WERI-Rb-1 (cell line): Measurements from ENCODE around the gene MAP3K10.

Source experiments
- DNase-seq: peaks from one replicate; pipeline ENCODE4 v3.0.0-alpha.2; 2020
- H3K27ac ChIP-seq: fragments of 250-450 bp; sonication (Bioruptor Pico); 2 replicates; pipeline ENCODE4 v1.5.1; 2020; ENCODE audit warnings: mild to moderate bottlenecking, moderate library complexity
- H3K27me3 ChIP-seq: fragments of 250-450 bp; sonication (Bioruptor Pico); 2 replicates; pipeline ENCODE4 v1.5.1; 2021; ENCODE audit warnings: mild to moderate bottlenecking, low read depth, moderate library complexity; ENCODE audit not compliant: insufficient read depth, severe bottlenecking
- H3K36me3 ChIP-seq: fragments of 250-450 bp; sonication (Bioruptor Pico); 2 replicates; pipeline ENCODE4 v1.5.1; 2020; ENCODE audit warnings: mild to moderate bottlenecking, moderate library complexity
- H3K4me3 ChIP-seq: 2 replicates; pipeline ENCODE4 v1.5.1; 2011; ENCODE audit warnings: low read depth, mild to moderate bottlenecking, control low read depth, low read length
- H3K9me3 ChIP-seq: fragments of 250-450 bp; sonication (Bioruptor Pico); 2 replicates; pipeline ENCODE4 v1.5.1; 2021; ENCODE audit warnings: mild to moderate bottlenecking, moderate library complexity; ENCODE audit not compliant: severe bottlenecking
- TF ChIP-seq, protein P1 (sequence below): IDR thresholded peaks from 2 replicates; pipeline ENCODE4 v1.5.1; 2011; ENCODE audit warnings: low read depth, mild to moderate bottlenecking, control low read depth, inconsistent platforms, low read length

Gene MAP3K10

DNA sequence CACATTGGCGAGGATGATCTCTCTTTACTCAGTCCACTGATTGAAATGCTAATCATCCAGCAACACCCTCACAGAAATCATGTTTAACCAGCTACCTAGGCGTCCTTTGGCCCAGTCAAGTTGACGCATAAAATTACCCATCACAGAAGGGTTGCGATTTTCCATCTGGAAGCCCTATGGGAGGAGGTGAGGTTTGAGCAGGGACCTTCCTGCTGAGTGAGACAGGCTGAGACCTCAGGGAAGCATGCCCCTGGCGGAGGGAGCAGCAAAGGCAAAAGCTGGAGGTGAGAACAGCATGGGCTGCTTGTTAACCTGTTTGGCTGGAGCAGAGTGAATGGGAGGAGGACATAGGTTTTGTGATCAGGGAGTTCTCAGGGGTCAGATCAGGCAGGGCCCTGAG is 19.7 kb downstream of the MAP3K10 start:
- Histone ChIP-seq H3K4me3 (no peak overlapping the region), H3K36me3 (peaks cover 6% of the 10 kb centered on the region; the same call in 1 of the 2 replicates), H3K9me3 (no peaks in the 10 kb centered on the region), H3K27me3 (peaks cover 3% of the 10 kb centered on the region), H3K27ac (no peak overlapping the region)
- no peak for DNase-seq
- TF ChIP-seq, protein P1, sequence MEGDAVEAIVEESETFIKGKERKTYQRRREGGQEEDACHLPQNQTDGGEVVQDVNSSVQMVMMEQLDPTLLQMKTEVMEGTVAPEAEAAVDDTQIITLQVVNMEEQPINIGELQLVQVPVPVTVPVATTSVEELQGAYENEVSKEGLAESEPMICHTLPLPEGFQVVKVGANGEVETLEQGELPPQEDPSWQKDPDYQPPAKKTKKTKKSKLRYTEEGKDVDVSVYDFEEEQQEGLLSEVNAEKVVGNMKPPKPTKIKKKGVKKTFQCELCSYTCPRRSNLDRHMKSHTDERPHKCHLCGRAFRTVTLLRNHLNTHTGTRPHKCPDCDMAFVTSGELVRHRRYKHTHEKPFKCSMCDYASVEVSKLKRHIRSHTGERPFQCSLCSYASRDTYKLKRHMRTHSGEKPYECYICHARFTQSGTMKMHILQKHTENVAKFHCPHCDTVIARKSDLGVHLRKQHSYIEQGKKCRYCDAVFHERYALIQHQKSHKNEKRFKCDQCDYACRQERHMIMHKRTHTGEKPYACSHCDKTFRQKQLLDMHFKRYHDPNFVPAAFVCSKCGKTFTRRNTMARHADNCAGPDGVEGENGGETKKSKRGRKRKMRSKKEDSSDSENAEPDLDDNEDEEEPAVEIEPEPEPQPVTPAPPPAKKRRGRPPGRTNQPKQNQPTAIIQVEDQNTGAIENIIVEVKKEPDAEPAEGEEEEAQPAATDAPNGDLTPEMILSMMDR: no peak

GRCh38 chr19:40213251-40213829 is 22.1 kb downstream of the MAP3K10 start:
- no peak overlapping the region for H3K27ac ChIP-seq
- no peaks in the 10 kb centered on the region for H3K9me3 ChIP-seq
- TF ChIP-seq, protein P1: no peak
- no peak for DNase-seq
- H3K4me3 ChIP-seq: no peak overlapping the region
- peaks cover 25% of the 10 kb centered on the region for H3K27me3 ChIP-seq
- peaks cover 6% of the 10 kb centered on the region; the same call in 1 of the 2 replicates for H3K36me3 ChIP-seq

GRCh38 chr19:40213882-40214570 is 22.8 kb downstream of the MAP3K10 start:
- Histone ChIP-seq H3K9me3 (no peaks in the 10 kb centered on the region), H3K27me3 (peaks cover 32% of the 10 kb centered on the region), H3K4me3 (no peak overlapping the region), H3K36me3 (peaks cover 6% of the 10 kb centered on the region; the same call in 1 of the 2 replicates), H3K27ac (no peak overlapping the region)
- TF ChIP-seq, protein P1: no peak
- DNase-seq: no peak

DNA sequence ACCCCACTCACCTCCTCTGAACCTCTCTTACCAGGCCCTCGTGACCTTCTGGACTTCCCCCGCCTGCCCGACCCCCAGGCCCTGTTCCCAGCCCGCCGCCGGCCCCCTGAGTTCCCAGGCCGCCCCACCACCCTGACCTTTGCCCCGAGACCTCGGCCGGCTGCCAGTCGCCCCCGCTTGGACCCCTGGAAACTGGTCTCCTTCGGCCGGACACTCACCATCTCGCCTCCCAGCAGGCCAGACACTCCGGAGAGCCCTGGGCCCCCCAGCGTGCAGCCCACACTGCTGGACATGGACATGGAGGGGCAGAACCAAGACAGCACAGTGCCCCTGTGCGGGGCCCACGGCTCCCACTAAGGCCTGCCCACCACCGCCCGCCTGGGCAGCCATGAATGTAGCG is 23.7 kb downstream of the MAP3K10 start:
- Histone ChIP-seq H3K27me3 (peaks cover 40% of the 10 kb centered on the region), H3K36me3 (peaks cover 4% of the 10 kb centered on the region; the same call in 1 of the 2 replicates), H3K4me3 (no peak overlapping the region), H3K9me3 (no peaks in the 10 kb centered on the region), H3K27ac (no peak overlapping the region)
- TF ChIP-seq, protein P1: no peak
- DNase-seq: no peak

DNA sequence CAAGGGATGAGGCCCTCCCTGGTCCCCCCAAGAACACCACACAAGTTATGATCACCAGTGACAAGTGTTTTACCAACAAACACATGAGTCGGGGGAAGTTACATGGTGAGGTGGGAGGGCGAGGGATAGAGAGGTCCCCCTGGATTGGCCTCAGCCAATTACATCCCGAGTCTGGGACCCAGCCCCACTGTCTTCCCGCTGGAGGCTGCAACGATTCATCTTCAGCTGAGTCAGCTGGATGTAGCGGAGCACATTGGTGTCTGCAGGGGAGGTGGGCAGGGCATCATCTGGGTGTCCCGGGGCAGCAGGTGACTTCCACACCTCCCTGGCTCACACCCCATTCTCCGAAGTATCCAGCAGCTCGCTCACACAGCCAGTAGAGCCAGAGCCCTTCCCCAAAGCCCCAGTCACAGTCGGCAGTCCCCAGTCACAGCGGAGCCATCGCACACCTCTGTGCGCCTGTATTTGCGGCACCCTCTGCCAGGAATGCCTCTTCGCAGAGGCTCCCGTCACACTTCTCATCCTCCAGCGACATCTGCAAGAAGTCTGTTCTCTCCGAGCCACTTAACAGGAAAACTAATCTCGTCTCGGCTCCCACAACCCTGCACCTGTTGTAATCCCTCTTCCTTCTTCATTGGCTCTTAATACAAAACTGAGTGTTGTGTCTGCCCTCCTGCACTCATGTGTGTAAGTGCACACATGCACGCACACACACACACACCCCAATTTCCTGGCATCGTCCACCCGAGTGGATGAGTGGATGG is 25.0 kb downstream of the MAP3K10 start:
- DNase-seq: no peak
- H3K27ac ChIP-seq: no peak overlapping the region
- TF ChIP-seq, protein P1: no peak
- no peak overlapping the region for H3K4me3 ChIP-seq
- no peaks in the 10 kb centered on the region for H3K9me3 ChIP-seq
- H3K36me3 ChIP-seq: no peaks in the 10 kb centered on the region
- H3K27me3 ChIP-seq: peaks cover 50% of the 10 kb centered on the region
